Smooth muscle cell of the brain vasculature (primary cell): ENCODE data around the gene ADGRD1.

Source experiments
- DNase-seq: peaks from one replicate; pipeline ENCODE4 v3.0.0-alpha.2; 2012; ENCODE audit warnings: low read depth, low spot score

Gene ADGRD1

GRCh38 chr12:131041968-131042833 lies 88.5 kb downstream of the ADGRD1 start:
- no peak for DNase-seq

- DNase-seq = no peak
Observed at GRCh38 chr12:131042834-131043245, 89.1 kb downstream of the ADGRD1 start.

- no peak for DNase-seq
Observed at GRCh38 chr12:131043401-131043871, 89.7 kb downstream of the ADGRD1 start.

- no peak for DNase-seq
Observed at GRCh38 chr12:131044136-131044535, 90.4 kb downstream of the ADGRD1 start.

GRCh38 chr12:131044760-131045381 lies 91.2 kb downstream of the ADGRD1 start:
- DNase-seq = no peak

- DNase-seq = no peak
Observed at GRCh38 chr12:131045705-131046460, 92.2 kb downstream of the ADGRD1 start.

GRCh38 chr12:131046813-131047788 lies 93.4 kb downstream of the ADGRD1 start:
- no peak for DNase-seq

- no peak for DNase-seq
Observed at GRCh38 chr12:131047789-131048610, 94.3 kb downstream of the ADGRD1 start.

GRCh38 chr12:131048611-131048990 lies 94.9 kb downstream of the ADGRD1 start:
- no peak for DNase-seq

GRCh38 chr12:131049002-131049401 lies 95.3 kb downstream of the ADGRD1 start:
- DNase-seq = no peak

- DNase-seq = no peak
Observed at GRCh38 chr12:131049549-131050339, 96.0 kb downstream of the ADGRD1 start.

- DNase-seq = no peak
Observed at GRCh38 chr12:131050463-131051154, 96.9 kb downstream of the ADGRD1 start.

- no peak for DNase-seq
Observed at GRCh38 chr12:131051155-131051473, 97.4 kb downstream of the ADGRD1 start.

- DNase-seq = no peak
Observed at GRCh38 chr12:131052063-131052781, 98.5 kb downstream of the ADGRD1 start.

- no peak for DNase-seq
Observed at GRCh38 chr12:131052929-131053328, 99.2 kb downstream of the ADGRD1 start.

- DNase-seq = no peak
Observed at GRCh38 chr12:131053567-131053966, 99.9 kb downstream of the ADGRD1 start.

- DNase-seq = no peak
Observed at GRCh38 chr12:131054345-131055092, 100.8 kb downstream of the ADGRD1 start.

GRCh38 chr12:131055093-131055465 lies 101.4 kb downstream of the ADGRD1 start:
- DNase-seq = no peak
